SJSA1 (cell line): Measurements from ENCODE around the gene CACNA1A. TPM values are rescaled to one million over a fixed set of nuclear protein-coding genes. Genes with fewer than 3 reads are reported as not detected.

Experiments
- DNase-seq, 2 experiments: peaks; one replicate each; pipeline ENCODE4 v3.0.0-alpha.2; 2015 to 2020; ENCODE audit warnings: low spot score in 2 of 2, low read depth in 1 of 2
- H3K27ac ChIP-seq: fragments of 250-450 bp; sonication (Bioruptor Pico); 2 replicates; pipeline ENCODE4 v1.5.1; 2020; ENCODE audit warnings: mild to moderate bottlenecking, moderate library complexity
- H3K27me3 ChIP-seq: fragments of 250-450 bp; sonication (Bioruptor Pico); replicated peaks from 2 replicates; pipeline ENCODE4 v1.5.1; 2020; ENCODE audit warnings: mild to moderate bottlenecking, moderate library complexity
- H3K36me3 ChIP-seq: fragments of 250-450 bp; sonication (Bioruptor Pico); 2 replicates; pipeline ENCODE4 v1.5.1; 2020; ENCODE audit warnings: mild to moderate bottlenecking
- H3K4me1 ChIP-seq: fragments of 250-450 bp; sonication (Bioruptor Pico); replicated peaks from 2 replicates; pipeline ENCODE4 v1.6.1; 2021; ENCODE audit warnings: mild to moderate bottlenecking
- H3K4me3 ChIP-seq: fragments of 250-450 bp; sonication (Bioruptor Pico); 2 replicates; pipeline ENCODE4 v1.5.1; 2020; ENCODE audit warnings: mild to moderate bottlenecking
- H3K9me3 ChIP-seq: fragments of 250-450 bp; sonication (Bioruptor Pico); replicated peaks from 2 replicates; pipeline ENCODE4 v1.5.1; 2020; ENCODE audit warnings: mild to moderate bottlenecking
- total RNA-seq: library from RNA; depleted of rRNA; stranded (reverse); fragments of >200 nt; shearing (Covaris generic); gene quantifications from 2 replicates; pipeline ENCODE4 v1.2.3, GENCODE V29; 2014

CACNA1A gene
- total RNA-seq, 1 experiment from 2014 or later: not detected

DNA sequence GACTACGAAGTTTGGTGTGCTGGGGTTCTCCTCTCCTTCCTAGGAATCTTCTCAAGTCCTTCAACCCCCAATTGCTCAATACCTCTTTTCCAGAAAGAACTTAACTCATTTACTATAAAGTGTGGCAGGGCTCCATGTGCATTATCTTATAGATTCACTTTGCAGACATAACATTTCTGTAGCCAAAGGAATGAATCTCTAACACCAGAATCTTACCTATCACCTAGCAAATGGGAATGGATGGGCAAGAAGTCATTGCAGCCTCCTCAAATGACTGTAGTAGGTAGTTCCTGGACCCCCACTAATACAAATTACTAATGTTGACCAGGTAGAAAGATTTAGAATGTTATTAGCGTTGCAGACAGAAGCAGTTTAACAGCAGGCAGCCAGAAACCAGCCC, 5.7 kb upstream of the CACNA1A start:
- no peak for DNase-seq
- peaks cover 41% of the 10 kb centered on the region for H3K27me3 ChIP-seq

DNA sequence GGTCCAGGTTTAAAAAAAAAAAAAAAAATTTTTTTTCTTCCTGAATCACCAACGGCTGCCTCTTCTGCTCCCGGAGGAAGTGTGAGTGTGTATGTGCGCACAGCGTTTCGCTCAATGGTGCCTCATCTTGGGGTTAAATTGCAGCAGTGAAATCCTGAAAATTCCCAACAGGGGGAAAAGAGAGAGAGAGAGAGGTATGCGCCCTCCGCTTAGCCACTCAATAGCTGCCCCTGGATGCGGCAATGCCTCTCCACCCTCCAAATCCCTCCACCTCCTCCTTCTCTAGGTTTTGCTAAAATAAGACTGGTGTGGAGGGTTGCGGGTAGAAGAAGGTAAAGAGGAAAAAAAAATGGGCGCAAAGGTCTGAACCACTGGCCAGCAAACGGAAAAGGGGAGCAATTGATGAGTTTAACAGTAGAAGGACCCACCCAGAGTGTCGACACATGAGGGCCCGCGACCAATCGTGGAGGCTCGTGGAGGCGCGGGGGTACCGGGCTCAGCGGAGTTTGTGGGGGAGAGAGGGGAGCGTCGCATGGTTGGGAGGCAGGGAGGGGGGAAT, 853 bp upstream of the CACNA1A start:
- Histone ChIP-seq H3K27ac (no peak overlapping the region), H3K9me3 (no peaks in the 10 kb centered on the region), H3K27me3 (peaks cover 47% of the 10 kb centered on the region), H3K4me3 (no peak overlapping the region), H3K36me3 (no peaks in the 10 kb centered on the region), H3K4me1 (no peaks in the 10 kb centered on the region)
- DNase-seq: no peak

More for the DNA sequence above, 5.7 kb upstream of the CACNA1A start:
- no peaks in the 10 kb centered on the region for H3K4me1 ChIP-seq
- no peak overlapping the region for H3K27ac ChIP-seq
- H3K36me3 ChIP-seq: no peaks in the 10 kb centered on the region
- H3K9me3 ChIP-seq: no peaks in the 10 kb centered on the region
- H3K4me3 ChIP-seq: no peak overlapping the region

DNA sequence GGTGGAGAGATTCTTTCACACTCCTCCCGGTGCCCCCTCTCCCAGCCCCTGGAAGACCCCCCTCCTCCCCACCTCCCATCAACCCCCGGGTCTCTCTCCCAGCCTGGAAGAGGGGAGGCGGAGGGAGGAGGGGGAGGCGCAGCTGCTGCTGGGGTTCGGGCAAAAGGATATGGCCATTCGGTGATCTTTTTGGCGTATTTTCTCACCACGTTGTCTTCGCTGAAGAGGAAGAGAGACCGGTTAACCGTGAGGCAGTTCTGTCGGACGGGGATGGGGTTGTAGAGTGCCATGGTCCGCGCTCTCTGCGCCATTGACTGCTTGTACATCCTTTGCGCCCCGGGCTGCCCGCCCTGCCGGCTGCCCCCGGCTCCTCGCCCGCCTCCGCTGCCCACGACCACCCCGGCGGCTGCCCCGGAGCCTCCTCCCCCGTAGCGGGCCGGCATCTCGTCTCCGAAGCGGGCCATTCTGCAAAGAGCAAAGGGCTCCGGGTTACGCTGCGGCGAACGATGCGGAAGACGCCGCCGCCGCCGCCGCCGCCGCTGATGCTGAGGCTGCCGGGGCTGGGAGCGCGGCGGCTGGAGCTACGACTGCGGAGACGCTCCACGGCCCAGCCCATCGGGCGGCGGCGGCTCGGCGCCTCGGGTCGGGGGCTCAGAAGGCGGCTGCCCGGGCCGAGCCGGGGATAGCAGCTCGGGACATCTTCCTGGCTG, 363 bp downstream of the CACNA1A start:
- no peak overlapping the region for H3K4me3 ChIP-seq
- no peaks in the 10 kb centered on the region for H3K9me3 ChIP-seq
- H3K4me1 ChIP-seq: no peaks in the 10 kb centered on the region
- H3K27ac ChIP-seq: no peak overlapping the region
- H3K27me3 ChIP-seq: peaks cover 53% of the 10 kb centered on the region
- DNase-seq: no peak
- H3K36me3 ChIP-seq: no peaks in the 10 kb centered on the region

DNA sequence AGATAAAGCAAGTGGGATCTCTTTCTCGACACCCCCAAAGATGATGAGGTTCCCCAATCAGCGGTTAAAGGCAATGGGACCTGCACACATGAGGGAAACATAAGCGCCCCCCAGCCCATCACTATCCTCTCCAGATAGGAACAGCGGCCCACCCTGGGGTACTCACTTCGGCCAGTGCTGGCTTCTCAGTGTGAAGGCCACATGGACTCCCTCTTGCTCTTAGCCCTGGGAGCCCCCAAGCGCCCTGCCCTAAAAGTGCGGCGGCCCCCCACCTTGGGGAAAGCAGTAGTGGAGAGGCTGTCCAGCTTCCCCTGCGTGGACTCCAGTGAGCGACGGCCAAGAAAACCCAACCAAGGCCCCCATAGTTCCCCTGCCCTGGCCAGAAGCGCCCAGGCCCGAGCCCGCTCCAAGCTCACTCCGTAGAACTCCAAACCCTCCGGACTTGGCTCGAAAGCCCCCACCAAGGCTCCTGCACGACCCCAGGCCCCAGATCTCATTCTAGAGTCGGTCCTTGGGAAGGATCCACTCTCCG, 1.0 kb downstream of the CACNA1A start:
- H3K9me3 ChIP-seq: no peaks in the 10 kb centered on the region
- peaks cover 53% of the 10 kb centered on the region for H3K27me3 ChIP-seq
- H3K4me1 ChIP-seq: no peaks in the 10 kb centered on the region
- H3K27ac ChIP-seq: no peak overlapping the region
- H3K4me3 ChIP-seq: no peak overlapping the region
- DNase-seq: no peak
- H3K36me3 ChIP-seq: no peaks in the 10 kb centered on the region

DNA sequence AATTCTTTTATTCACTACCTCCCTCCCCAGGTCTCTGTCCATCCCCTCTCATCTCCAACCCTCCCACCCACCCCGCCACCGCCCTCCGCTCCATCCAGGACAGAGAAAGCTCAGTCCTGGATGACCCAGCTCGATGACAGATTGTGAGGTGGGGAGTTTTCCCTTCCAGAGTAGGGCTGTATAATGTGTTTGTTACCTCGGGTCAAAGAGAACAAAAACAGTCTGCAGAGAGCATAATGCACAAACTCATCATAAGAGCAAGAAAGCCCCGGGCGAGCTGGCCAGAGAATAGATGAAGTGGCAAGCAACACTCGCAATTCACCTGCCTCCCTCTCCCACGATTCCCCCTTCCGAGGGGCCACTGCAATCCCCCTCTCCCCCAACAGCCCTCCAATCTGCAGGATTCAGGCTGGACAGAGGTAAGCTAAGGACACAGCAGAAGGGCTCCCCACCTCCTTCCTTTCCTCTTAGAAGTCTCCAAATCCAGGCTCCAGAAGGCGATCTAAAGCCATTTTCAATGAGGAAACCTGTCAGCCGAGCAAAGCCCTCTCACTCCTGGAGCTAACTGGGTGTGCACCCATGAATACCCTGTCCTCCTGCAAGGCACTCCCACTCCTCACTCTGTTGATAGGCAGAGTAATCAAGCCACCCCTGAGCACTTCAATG, 2.6 kb downstream of the CACNA1A start:
- H3K27ac ChIP-seq: no peak overlapping the region
- H3K27me3 ChIP-seq: peaks cover 49% of the 10 kb centered on the region
- H3K9me3 ChIP-seq: no peaks in the 10 kb centered on the region
- no peaks in the 10 kb centered on the region for H3K4me1 ChIP-seq
- no peak overlapping the region for H3K4me3 ChIP-seq
- no peak for DNase-seq
- H3K36me3 ChIP-seq: no peaks in the 10 kb centered on the region

DNA sequence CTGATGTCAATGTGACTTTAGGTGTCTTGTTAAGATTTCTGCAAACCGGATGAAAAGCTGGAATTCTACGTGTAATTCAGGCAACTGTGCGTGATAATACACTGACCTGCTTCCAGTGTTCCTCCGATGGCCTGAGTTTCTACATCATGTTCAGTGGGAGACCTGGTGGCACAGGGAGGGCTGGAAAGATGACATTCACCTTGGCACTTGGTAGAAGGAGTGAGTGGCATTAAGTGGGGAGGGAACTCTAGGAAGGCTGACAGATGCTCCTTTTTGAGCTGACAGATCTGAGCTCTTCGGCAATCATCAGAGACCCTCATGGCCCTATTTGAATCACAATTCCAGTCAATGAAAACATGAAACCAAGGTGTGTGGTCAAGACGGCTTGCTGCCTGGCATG, 4.0 kb downstream of the CACNA1A start:
- Histone ChIP-seq H3K4me1 (no peaks in the 10 kb centered on the region), H3K4me3 (no peak overlapping the region), H3K9me3 (no peaks in the 10 kb centered on the region), H3K27ac (no peak overlapping the region), H3K27me3 (peaks cover 36% of the 10 kb centered on the region), H3K36me3 (no peaks in the 10 kb centered on the region)
- no peak for DNase-seq

DNA sequence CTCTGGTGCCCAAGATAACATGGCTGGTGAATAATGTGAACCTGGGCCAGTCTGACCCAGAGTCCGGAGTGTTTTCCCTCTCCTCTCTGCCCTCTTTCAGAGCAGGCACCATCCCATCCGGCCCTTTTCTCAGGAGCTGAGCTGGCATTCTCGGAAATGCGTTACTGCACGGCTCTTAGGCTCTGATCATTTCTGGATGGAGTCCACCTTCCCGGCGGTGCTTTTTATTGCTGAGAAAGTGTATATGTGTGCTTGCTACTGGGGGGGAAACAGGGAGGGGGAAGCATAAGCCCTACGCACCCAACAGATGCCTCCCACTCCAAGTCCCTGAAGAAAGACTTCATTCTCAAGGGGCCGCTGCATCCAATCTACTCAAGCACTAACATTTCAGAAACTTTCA, 6.6 kb downstream of the CACNA1A start:
- peaks cover 16% of the 10 kb centered on the region for H3K27me3 ChIP-seq
- DNase-seq: no peak
- H3K4me1 ChIP-seq: no peaks in the 10 kb centered on the region
- H3K36me3 ChIP-seq: no peaks in the 10 kb centered on the region
- no peak overlapping the region for H3K4me3 ChIP-seq
- no peaks in the 10 kb centered on the region for H3K9me3 ChIP-seq
- H3K27ac ChIP-seq: no peak overlapping the region

DNA sequence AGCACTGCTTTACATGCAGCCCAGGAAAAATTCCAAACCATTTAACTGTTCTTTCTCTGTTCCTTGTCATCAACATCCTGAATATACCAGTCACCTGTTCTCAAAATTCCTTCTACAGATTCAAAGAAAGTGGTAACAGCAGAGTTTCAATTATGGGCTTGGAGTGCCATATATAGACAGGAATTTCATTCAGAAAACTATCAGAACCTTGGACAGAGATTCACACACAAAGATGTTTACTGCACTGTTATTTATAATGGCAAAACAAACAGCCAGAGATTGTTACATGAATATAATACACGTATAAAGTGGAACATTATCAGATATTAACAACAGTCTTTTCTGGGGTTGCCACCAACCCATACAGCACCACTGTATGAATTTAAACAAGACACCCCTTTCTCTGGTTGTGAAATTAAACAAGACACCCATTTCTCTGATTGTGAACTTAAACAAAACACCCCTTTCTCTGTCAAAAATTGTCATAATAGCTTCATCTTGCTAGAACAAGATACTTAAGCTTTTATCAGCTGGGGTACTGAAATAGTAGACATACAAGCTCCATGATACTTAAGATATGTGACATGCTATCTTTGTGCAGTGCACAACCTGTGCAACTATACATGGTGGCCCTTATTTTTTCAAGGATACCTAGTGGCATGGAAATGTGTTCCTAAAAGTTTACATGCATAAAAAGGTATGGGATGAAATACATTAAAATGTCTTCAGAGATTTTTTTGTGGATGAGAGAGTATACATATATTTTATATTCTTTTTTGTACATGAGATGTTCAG, 12.6 kb downstream of the CACNA1A start:
- no peak for DNase-seq
- no peak overlapping the region for H3K27ac ChIP-seq

DNA sequence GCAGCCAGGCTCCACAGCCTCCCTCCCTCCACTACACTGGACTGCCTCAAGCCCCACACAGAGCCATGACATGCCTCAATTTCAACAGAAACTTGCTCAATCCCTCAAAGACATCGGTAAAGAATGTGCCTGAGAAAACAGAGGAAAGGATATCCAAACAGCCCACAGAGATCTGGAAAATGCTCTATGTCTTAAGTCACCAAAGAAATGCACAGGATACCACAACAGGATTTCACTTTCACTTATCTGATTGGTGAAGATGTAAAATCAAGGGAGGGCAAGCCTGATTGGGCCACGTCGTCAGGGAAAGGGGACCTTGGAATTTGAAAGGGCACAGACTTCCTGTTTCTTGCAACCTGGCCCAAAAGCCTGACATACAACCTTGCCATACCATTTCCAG, 14.2 kb downstream of the CACNA1A start:
- Histone ChIP-seq H3K4me3 (no peak overlapping the region), H3K27me3 (no peaks in the 10 kb centered on the region), H3K4me1 (no peaks in the 10 kb centered on the region), H3K27ac (no peak overlapping the region), H3K36me3 (no peaks in the 10 kb centered on the region), H3K9me3 (no peaks in the 10 kb centered on the region)
- no peak for DNase-seq

More for the DNA sequence above, 12.6 kb downstream of the CACNA1A start:
- Histone ChIP-seq H3K4me1 (no peaks in the 10 kb centered on the region), H3K27me3 (no peaks in the 10 kb centered on the region), H3K9me3 (no peaks in the 10 kb centered on the region), H3K4me3 (no peak overlapping the region), H3K36me3 (no peaks in the 10 kb centered on the region)

DNA sequence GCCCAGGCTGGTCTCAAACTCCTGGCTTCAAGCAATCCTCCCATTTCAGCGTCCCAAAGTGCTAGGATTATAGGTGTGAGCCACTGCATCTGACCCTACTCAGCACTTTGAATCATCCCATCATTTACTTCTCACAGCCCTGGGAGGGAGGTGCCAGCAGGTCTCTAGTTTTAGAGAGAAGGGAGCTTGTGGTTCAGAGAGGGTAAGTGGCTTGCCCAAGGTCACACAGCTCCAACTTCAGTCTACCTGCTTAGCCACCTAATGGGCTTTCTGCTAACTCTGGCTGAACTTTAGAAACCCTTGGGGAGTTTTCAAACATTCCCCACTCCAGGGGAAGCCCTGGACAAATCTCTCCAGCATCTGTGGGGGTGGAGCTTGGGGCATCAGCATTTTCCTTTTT, 18.3 kb downstream of the CACNA1A start:
- no peak overlapping the region for H3K4me3 ChIP-seq
- DNase-seq: no peak
- peaks cover 5% of the 10 kb centered on the region; the same call in 1 of the 2 replicates for H3K27me3 ChIP-seq
- no peaks in the 10 kb centered on the region for H3K36me3 ChIP-seq
- no peaks in the 10 kb centered on the region; the same call in 1 of the 2 replicates for H3K9me3 ChIP-seq
- no peaks in the 10 kb centered on the region for H3K4me1 ChIP-seq
- H3K27ac ChIP-seq: no peak overlapping the region

DNA sequence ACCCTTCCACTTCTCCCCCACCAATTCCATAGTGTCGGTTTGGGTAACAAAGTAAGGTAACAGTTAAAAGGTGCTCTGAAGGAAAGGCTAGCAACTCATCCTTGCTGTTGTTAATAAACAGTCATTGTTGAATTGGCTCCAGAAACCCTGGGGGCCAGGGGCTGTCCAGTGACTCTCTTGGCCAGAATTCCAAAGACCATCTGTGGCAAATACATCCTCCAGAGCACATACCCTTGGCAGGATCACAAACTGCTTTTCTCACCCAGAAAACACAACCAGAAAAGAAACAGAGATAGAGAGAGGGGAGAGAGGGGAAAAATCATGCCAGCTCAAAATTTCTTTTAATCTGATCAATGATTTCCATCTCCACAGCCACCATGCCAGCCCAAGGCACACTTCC, 22.1 kb downstream of the CACNA1A start:
- H3K27me3 ChIP-seq: peaks cover 5% of the 10 kb centered on the region; the same call in 1 of the 2 replicates
- no peaks in the 10 kb centered on the region for H3K4me1 ChIP-seq
- no peak overlapping the region for H3K27ac ChIP-seq
- H3K4me3 ChIP-seq: no peak overlapping the region
- no peaks in the 10 kb centered on the region; the same call in 1 of the 2 replicates for H3K9me3 ChIP-seq
- no peak for DNase-seq
- no peaks in the 10 kb centered on the region for H3K36me3 ChIP-seq

DNA sequence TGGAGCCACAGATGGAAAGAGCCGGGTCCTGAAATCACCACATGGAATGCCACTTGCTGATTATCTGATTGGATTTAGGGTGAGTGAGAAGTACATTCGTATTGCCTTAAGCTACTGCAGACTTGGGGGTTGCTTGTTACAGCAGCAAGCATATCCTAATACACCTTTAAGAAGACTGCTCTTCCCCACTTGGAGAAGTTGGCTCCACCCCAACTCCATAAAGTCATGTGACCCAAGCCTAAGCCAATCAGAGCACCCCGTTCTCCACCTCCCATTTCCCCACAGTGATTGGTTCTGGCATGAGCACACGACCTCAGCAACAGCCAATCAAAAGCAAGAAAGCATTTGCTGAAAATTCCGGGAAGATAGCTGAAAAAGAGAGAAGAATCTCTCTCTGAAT, 23.1 kb downstream of the CACNA1A start:
- no peak overlapping the region for H3K4me3 ChIP-seq
- DNase-seq: no peak
- no peaks in the 10 kb centered on the region; the same call in 1 of the 2 replicates for H3K9me3 ChIP-seq
- no peaks in the 10 kb centered on the region for H3K4me1 ChIP-seq
- H3K36me3 ChIP-seq: no peaks in the 10 kb centered on the region
- no peak overlapping the region for H3K27ac ChIP-seq
- H3K27me3 ChIP-seq: peaks cover 5% of the 10 kb centered on the region; the same call in 1 of the 2 replicates

DNA sequence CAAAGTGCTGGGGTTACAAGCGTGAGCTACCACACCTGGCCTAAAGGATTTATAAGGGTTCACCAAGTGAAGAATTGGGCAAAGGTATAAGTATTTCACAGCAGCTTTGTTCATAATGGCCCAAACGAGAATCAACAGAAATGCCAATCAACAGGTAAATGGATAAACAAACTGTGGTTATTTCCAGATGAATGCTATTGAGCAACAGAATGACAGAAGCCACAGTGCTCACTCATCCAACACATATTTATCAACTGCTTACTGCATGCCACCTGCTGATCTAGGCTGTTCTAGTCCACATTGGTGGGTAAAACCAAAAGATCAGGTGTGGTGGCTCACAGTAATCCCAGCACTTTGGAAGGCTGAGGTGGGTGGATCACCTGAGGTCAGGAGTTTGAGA, 27.7 kb downstream of the CACNA1A start:
- H3K36me3 ChIP-seq: no peaks in the 10 kb centered on the region
- no peaks in the 10 kb centered on the region; the same call in 1 of the 2 replicates for H3K9me3 ChIP-seq
- DNase-seq: no peak
- no peaks in the 10 kb centered on the region for H3K4me1 ChIP-seq
- H3K4me3 ChIP-seq: no peak overlapping the region
- no peaks in the 10 kb centered on the region for H3K27me3 ChIP-seq
- no peak overlapping the region for H3K27ac ChIP-seq
